Endodermal cell (in vitro differentiated cells): ENCODE measurements around the gene EIF5B. TPM values are rescaled to one million over a fixed set of nuclear protein-coding genes. Genes with fewer than 3 reads are reported as not detected.

Experiments
- DNase-seq: peaks from one replicate; pipeline ENCODE4 v3.0.0-alpha.2; 2017
- H3K27ac ChIP-seq: 2 replicates; pipeline ENCODE4 v1.5.1; 2013; ENCODE audit warnings: mild to moderate bottlenecking, low read depth, low read length, moderate library complexity
- H3K27me3 ChIP-seq: 2 replicates; pipeline ENCODE4 v1.6.1; 2013; ENCODE audit warnings: mild to moderate bottlenecking, low read length, moderate library complexity; ENCODE audit not compliant: insufficient read depth, control insufficient read depth, poor library complexity, severe bottlenecking
- H3K36me3 ChIP-seq: 2 replicates; pipeline ENCODE4 v1.7.0; 2013; ENCODE audit warnings: mild to moderate bottlenecking, low read length, moderate library complexity; ENCODE audit not compliant: control insufficient read depth, insufficient read depth
- H3K4me1 ChIP-seq: one replicate; pipeline ENCODE4 v1.7.0; 2013; ENCODE audit warnings: low read length; ENCODE audit not compliant: control insufficient read depth, insufficient read depth
- H3K4me3 ChIP-seq: 2 replicates; pipeline ENCODE4 v1.5.1; 2013; ENCODE audit warnings: mild to moderate bottlenecking, low read length, moderate library complexity
- H3K9ac ChIP-seq: 2 replicates; pipeline ENCODE4 v1.6.1; 2013; ENCODE audit warnings: mild to moderate bottlenecking, low read length, moderate library complexity; ENCODE audit not compliant: poor library complexity, severe bottlenecking; ENCODE audit errors: extremely low read depth
- H3K9me3 ChIP-seq: 2 replicates; pipeline ENCODE4 v1.6.1; 2013; ENCODE audit warnings: mild to moderate bottlenecking, low read length, moderate library complexity; ENCODE audit not compliant: control insufficient read depth
- H3K27ac Mint-ChIP-seq: 2 replicates; pipeline ENCODE4 v1.8.0; 2020; ENCODE audit warnings: mixed read lengths
- H3K27me3 Mint-ChIP-seq: 2 replicates; pipeline ENCODE4 v1.8.0; 2021; ENCODE audit warnings: mild to moderate bottlenecking, mixed read lengths; ENCODE audit not compliant: insufficient read depth
- H3K36me3 Mint-ChIP-seq: 2 replicates; pipeline ENCODE4 v1.8.0; 2020; ENCODE audit warnings: low read depth, mixed read lengths
- H3K4me1 Mint-ChIP-seq: 2 replicates; pipeline ENCODE4 v1.8.0; 2020; ENCODE audit warnings: mixed read lengths
- H3K4me3 Mint-ChIP-seq: 2 replicates; pipeline ENCODE4 v1.8.0; 2020; ENCODE audit warnings: mild to moderate bottlenecking, moderate library complexity, mixed read lengths
- H3K9me3 Mint-ChIP-seq: 2 replicates; pipeline ENCODE4 v1.8.0; 2020; ENCODE audit warnings: mild to moderate bottlenecking, mixed read lengths
- WGBS, 2 experiments: methylation state at CpG; one replicate each; pipeline versions ENCODE4 v1.1.5 to v1.1.7; 2013; ENCODE audit warnings: missing lambda C conversion rate in 2 of 2, mixed read lengths in 1 of 2; ENCODE audit not compliant: insufficient coverage in 1 of 2, insufficient read length in 1 of 2; 5-methylcytosine and 5-hydroxymethylcytosine counted together
- total RNA-seq, 2 donors: library from RNA; stranded (reverse); fragmentation: NEBNext Ultra II Directional in 1 of 2; extraction: Animal tissue kit (Norgen Biotek cat#: 25700) in 1 of 2; gene quantifications; 2 replicates in 1 of 2; 3 replicates in 1 of 2; pipeline ENCODE4 v1.2.1, GENCODE V29; 2021
- TF ChIP-seq, protein P1 (sequence below): fragments of 200-600 bp; sonication (generic); conservative IDR thresholded peaks from 2 replicates; pipeline ENCODE4 v1.5.0; 2021; ENCODE audit warnings: antibody characterized with exemption, mild to moderate bottlenecking

Gene EIF5B
- total RNA-seq, 2 donors from 2014 or later: 54.2 to 63.6 TPM

DNA sequence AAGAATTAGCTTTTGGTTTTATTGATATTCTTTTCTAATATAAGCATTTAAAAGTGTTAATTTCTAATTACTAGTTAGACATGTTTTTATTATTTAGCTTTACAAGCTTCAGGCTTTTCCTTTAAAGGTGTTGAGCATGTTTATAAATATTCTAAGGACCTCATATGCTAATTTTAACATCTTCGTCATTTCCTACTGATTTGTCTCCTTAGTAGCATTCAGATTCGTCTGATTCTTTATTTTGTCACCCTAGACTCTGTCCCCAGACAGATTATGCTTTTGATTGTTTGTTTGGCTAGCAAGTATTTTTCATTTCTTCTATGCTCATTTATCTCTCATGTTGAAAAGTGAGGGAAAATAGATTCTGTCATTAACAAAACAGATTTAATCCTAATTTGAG, 51.7 kb downstream of the EIF5B start:
- 92 to 96% methylated on average over 2 of the region's 2 CpGs for WGBS, 2 experiments
- H3K4me3 ChIP-seq: no peak overlapping the region
- Mint-ChIP-seq H3K4me1 (peaks cover 4% of the 10 kb centered on the region), H3K9me3 (no peaks in the 10 kb centered on the region), H3K27me3 (no peaks in the 10 kb centered on the region), H3K4me3 (no peak overlapping the region), H3K36me3 (peaks cover 47% of the 10 kb centered on the region), H3K27ac (no peak overlapping the region)
- peaks cover 63% of the 10 kb centered on the region for H3K36me3 ChIP-seq
- no peaks in the 10 kb centered on the region for H3K4me1 ChIP-seq
- TF ChIP-seq, protein P1, sequence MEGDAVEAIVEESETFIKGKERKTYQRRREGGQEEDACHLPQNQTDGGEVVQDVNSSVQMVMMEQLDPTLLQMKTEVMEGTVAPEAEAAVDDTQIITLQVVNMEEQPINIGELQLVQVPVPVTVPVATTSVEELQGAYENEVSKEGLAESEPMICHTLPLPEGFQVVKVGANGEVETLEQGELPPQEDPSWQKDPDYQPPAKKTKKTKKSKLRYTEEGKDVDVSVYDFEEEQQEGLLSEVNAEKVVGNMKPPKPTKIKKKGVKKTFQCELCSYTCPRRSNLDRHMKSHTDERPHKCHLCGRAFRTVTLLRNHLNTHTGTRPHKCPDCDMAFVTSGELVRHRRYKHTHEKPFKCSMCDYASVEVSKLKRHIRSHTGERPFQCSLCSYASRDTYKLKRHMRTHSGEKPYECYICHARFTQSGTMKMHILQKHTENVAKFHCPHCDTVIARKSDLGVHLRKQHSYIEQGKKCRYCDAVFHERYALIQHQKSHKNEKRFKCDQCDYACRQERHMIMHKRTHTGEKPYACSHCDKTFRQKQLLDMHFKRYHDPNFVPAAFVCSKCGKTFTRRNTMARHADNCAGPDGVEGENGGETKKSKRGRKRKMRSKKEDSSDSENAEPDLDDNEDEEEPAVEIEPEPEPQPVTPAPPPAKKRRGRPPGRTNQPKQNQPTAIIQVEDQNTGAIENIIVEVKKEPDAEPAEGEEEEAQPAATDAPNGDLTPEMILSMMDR: no peak
- no peaks in the 10 kb centered on the region for H3K27me3 ChIP-seq
- H3K27ac ChIP-seq: no peak overlapping the region
- no peaks in the 10 kb centered on the region for H3K9me3 ChIP-seq
- no peak overlapping the region for H3K9ac ChIP-seq
- no peak for DNase-seq

DNA sequence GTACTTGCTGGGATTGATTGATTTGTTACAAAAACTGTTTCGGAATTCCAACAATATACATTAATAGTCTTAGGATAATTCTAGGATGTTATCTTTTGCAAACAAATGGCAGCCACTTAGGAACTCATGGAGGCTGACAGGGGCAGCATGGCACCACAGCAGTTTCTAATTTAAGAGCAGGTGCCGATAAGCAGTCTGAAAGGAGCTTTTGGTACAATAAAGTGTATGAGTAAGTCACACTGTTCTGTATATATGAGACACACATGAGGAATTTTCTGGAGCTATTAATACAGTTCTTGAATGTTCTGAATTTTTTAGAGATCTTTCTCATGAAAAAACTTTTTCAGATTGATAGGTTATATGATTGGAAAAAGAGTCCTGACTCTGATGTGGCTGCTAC, 52.2 kb downstream of the EIF5B start:
- no peaks in the 10 kb centered on the region for H3K27me3 Mint-ChIP-seq
- H3K4me3 Mint-ChIP-seq: no peak overlapping the region
- Histone ChIP-seq H3K4me3 (no peak overlapping the region), H3K27me3 (no peaks in the 10 kb centered on the region), H3K9me3 (no peaks in the 10 kb centered on the region), H3K9ac (no peak overlapping the region), H3K4me1 (no peaks in the 10 kb centered on the region), H3K36me3 (peaks cover 65% of the 10 kb centered on the region), H3K27ac (no peak overlapping the region)
- peaks cover 48% of the 10 kb centered on the region for H3K36me3 Mint-ChIP-seq
- H3K9me3 Mint-ChIP-seq: no peaks in the 10 kb centered on the region
- DNase-seq: no peak
- WGBS, 2 experiments: 88 to 89% methylated on average over 1 to 2 of the region's 2 CpGs
- no peak overlapping the region for H3K27ac Mint-ChIP-seq
- TF ChIP-seq, protein P1: no peak
- peaks cover 4% of the 10 kb centered on the region for H3K4me1 Mint-ChIP-seq

DNA sequence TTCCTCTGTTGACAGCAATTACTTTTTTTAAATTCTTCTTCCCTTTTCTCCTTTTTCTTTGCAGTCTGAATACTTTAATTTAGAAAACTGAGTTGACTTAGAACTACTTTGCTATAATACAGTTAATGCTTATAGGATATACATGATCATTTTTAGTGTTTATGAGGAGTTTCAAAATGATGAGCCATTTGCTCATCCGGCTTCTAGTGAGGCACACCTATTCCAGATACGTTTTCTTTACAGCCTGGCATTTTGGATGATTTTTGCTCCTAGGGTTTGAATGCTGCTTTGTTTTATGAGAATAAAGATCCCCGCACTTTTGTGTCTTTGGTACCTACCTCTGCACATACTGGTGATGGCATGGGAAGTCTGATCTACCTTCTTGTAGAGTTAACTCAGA, 52.8 kb downstream of the EIF5B start:
- peaks cover 50% of the 10 kb centered on the region for H3K36me3 Mint-ChIP-seq
- H3K36me3 ChIP-seq: peaks cover 65% of the 10 kb centered on the region
- no peaks in the 10 kb centered on the region for H3K27me3 Mint-ChIP-seq

More for the DNA sequence above, 52.8 kb downstream of the EIF5B start:
- no peaks in the 10 kb centered on the region for H3K4me1 ChIP-seq
- H3K9ac ChIP-seq: no peak overlapping the region
- WGBS, 2 experiments: 96 to 100% methylated on average over 3 of the region's 3 CpGs
- no peak overlapping the region for H3K4me3 ChIP-seq
- Mint-ChIP-seq H3K4me3 (no peak overlapping the region), H3K27ac (no peak overlapping the region), H3K4me1 (peaks cover 4% of the 10 kb centered on the region), H3K9me3 (no peaks in the 10 kb centered on the region)
- no peaks in the 10 kb centered on the region for H3K27me3 ChIP-seq
- no peaks in the 10 kb centered on the region for H3K9me3 ChIP-seq
- TF ChIP-seq, protein P1: no peak
- DNase-seq: no peak
- H3K27ac ChIP-seq: no peak overlapping the region
